Endometrial microvascular endothelial cells (primary cell): Measurements from ENCODE around the gene SLC25A47. TPM values are rescaled to one million over a fixed set of nuclear protein-coding genes. Genes with fewer than 3 reads are reported as not detected.

Experiments
- in situ Hi-C: cut with HindIII; loops from 2 replicates; pipeline ENCODE4 v1.10.0; 2017; ENCODE audit warnings: low sequenced_read_pairs, low pct_unique_long_range_greater_than_20kb; ENCODE audit errors: inconsistent ontology term
- total RNA-seq: library from RNA; depleted of rRNA; stranded (reverse); fragments of >200 nt; gene quantifications from one replicate; pipeline ENCODE4 v1.2.3, GENCODE V29; 2015; ENCODE audit errors: inconsistent ontology term

SLC25A47 gene
- total RNA-seq, 1 donor from 2014 or later: not detected

GRCh38 chr14:100320157-100320856 is 2.8 kb upstream of the SLC25A47 start:
- in situ Hi-C loops: no loop called here

GRCh38 chr14:100321473-100322137 is 1.5 kb upstream of the SLC25A47 start:
- in situ Hi-C loops: no loop called here

- in situ Hi-C loops: no loop called here
Measured at GRCh38 chr14:100322138-100322957, 791 bp upstream of the SLC25A47 start.

- in situ Hi-C loops: no loop called here
Measured at GRCh38 chr14:100323942-100324307, 786 bp downstream of the SLC25A47 start.

- in situ Hi-C loops: no loop called here
Measured at GRCh38 chr14:100325231-100325632, 2.1 kb downstream of the SLC25A47 start.

GRCh38 chr14:100325958-100326357 is 2.8 kb downstream of the SLC25A47 start:
- in situ Hi-C loops: no loop called here

GRCh38 chr14:100327128-100327527 is 4.0 kb downstream of the SLC25A47 start:
- in situ Hi-C loops: no loop called here

- in situ Hi-C loops: no loop called here
Measured at GRCh38 chr14:100328495-100329163, 5.5 kb downstream of the SLC25A47 start.

- in situ Hi-C loops: no loop called here
Measured at GRCh38 chr14:100329233-100330006, 6.3 kb downstream of the SLC25A47 start.

DNA sequence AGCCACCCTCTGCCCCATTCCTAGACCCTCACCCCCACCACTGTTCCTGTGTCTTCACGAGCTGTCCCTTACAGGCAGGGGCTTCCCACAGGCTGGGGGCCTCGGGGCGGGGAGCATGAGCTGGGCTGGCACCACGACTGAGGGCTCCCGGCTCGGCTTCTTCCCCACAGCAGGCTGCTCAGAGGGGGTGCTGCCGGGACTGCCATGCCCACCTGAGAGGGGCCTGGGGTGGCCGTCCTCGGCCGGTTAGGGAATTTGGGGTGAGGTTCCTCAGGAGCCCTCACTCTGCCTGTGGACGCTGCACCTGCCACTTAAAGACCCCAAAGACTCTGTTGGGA is 6.8 kb downstream of the SLC25A47 start:
- in situ Hi-C loops: no loop called here

- in situ Hi-C loops: no loop called here
Measured at GRCh38 chr14:100330388-100330931, 7.3 kb downstream of the SLC25A47 start.

DNA sequence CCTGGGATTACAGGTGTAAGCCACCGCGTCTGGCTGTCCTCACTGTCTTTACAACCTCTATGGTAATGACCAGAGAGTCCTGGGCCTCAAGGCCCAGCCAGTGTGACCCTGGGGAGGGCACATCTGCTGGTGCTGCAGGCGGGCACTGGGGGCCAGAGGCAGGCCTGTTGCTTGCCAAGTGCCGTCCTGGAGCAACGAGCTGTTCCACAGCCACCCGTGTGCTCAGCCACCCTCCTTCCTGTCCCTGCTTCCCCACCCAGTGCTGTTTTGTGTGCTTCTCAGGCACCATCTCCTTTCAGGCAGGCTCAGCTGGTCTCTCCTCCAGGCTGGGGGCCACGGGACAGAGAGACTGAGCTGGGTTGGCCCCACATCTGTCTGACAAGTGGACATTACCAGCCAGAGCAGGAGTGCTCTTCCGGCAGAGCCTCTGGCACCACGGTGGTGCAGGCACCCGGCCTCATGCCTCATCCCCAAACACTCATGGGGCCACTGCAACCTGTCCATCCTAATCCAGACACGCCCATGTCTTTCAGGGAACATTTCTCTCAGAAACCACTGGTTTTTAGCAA is 9.0 kb downstream of the SLC25A47 start:
- in situ Hi-C loops: no loop called here

GRCh38 chr14:100332797-100333196 is 9.7 kb downstream of the SLC25A47 start:
- in situ Hi-C loops: no loop called here

GRCh38 chr14:100333311-100333710 is 10.2 kb downstream of the SLC25A47 start:
- in situ Hi-C loops: no loop called here

- in situ Hi-C loops: no loop called here
Measured at GRCh38 chr14:100333827-100334226, 10.7 kb downstream of the SLC25A47 start.

DNA sequence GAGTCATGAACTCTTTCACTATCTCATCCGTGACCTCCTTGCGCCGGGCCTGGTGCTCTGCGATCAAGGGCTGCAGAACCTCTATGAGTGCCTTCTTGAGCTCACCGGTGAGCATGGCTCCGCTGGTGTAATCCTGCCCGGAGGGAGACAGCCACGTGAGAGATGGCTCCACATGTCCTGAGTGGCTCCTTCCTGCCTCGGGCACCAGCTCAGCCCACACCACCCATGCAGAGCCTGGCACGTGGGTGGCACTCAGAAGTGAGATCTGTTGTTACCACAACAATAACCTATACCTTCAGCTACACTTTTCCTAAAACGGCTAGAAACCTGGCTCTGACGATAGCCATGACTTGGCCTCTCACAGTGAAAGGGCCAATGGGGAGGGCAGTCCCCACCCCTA is 11.8 kb downstream of the SLC25A47 start:
- in situ Hi-C loops: no loop called here

DNA sequence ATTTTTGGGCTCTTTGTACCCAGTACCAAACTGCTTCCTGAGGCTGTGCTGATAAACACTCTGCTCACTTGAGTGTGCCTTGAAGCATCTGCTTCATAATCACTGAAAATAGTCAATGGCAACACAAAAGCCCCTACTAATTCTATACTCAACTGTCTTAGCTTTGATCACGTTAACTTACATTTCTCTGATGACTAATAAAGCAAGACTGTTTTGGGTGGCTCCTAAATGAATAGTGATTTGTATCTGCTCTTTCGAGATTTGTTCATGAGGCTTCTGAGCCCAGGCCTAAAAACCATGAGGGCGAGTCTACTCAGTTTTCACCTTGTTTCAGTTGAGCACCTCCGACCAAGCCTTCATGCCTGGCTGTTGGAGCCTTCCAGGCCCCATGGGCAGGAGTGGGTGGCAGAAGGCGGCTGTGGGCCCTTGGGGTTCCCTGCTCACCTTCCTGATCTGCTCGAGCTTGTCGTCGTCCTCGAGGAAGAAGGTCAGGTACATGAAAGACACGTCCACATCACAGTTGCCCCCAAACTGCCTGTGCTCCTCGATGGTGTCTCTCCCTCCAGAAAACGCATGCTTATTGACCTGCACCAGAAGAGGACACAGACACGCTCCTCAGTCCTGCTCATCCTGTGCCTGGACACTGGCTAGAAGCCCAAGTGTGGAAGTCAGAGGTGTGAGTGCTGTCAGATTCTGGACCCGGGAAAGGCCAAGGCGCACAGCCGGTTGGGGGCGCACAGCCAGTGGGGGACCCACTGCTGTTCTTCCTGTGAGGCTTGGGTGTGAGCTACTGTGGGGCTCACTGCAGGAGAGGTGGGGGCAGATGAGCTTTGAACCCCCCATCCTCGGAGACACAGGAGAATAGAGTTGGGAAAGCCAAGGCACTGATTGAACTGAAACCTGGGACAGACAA is 13.7 kb downstream of the SLC25A47 start:
- in situ Hi-C loops: no loop called here
